ENCODE measurements around the gene LINGO1. TPM values are rescaled to one million over a fixed set of nuclear protein-coding genes. Genes with fewer than 3 reads are reported as not detected.

Gene LINGO1
- total and polyA plus RNA-seq, 12 donors, result 0.21 to 2.7 (median 0.96) TPM; not detected in 2

DNA sequence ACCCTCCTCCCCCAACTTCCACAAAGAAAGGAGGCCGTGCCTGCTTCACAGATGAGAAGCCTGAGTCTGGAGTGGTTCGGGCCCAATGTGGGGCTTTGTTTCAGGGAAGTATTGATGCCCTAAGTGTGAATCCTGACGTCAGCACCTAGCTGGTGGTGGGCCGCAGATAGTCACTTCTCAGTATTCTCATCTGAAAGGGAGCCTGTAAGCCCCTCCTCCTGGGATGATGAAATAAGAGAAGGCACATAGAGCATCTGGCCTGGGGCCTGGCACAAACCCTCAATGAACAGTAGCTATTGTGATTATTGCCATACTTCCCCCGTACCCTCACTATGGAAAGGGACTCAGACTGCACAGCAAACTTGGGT, 24.8 kb downstream of the LINGO1 start:
- intact Hi-C loops (cut with DNase I), result no loop called here

DNA sequence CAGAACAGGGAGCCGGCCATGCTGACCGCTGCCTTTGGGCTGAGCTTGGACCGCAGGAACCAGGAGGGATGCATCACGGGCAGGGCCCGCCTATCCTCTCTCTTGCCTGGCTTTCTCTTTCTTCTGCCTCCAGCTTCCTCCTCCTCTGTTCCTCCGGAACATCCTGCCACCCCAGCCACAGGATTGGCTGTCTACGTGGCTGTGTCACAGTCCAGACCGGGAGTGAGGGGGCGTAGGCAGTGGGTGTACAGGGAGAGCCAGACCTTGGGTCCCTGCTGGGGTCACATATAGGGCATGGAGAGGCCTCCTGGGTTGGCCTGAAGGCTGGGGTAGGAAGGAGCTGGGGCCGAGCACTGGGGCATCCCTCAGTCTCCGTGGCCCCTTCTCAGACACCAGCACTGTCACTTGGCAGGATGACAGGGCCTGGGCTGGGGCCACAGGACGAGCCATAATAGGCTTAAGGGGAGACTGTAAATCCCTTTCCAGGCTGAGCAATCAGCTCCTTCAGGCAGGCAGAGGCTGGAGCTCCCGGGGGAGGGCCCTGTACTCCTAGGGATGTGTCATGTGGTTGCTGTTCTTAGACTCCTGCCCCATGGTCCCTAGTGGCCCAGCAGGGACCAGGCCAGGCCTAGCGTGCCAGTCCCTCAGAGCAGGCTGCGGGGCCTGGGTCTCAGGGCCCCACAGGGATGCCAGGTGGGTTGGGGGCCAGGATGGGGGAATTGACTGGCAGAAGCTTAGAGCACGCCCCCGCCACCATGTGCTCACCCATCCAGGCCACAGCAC, 25.4 kb downstream of the LINGO1 start:
- WGBS, 4 donors, result 67 to 83% (median 77%) methylated on average over 8 to 17 of the region's 17 CpGs

More for the DNA sequence above, 24.8 kb downstream of the LINGO1 start:
- DNase-seq, result no peak
- no peaks in the 10 kb centered on the region for H3K9me3 ChIP-seq (replicated peaks in 1 of 3)
- H3K27ac ChIP-seq, result no peak overlapping the region
- TF ChIP-seq POLR2A (IDR thresholded peaks at IDR 0.05), result no peak
- TF ChIP-seq, protein P1, sequence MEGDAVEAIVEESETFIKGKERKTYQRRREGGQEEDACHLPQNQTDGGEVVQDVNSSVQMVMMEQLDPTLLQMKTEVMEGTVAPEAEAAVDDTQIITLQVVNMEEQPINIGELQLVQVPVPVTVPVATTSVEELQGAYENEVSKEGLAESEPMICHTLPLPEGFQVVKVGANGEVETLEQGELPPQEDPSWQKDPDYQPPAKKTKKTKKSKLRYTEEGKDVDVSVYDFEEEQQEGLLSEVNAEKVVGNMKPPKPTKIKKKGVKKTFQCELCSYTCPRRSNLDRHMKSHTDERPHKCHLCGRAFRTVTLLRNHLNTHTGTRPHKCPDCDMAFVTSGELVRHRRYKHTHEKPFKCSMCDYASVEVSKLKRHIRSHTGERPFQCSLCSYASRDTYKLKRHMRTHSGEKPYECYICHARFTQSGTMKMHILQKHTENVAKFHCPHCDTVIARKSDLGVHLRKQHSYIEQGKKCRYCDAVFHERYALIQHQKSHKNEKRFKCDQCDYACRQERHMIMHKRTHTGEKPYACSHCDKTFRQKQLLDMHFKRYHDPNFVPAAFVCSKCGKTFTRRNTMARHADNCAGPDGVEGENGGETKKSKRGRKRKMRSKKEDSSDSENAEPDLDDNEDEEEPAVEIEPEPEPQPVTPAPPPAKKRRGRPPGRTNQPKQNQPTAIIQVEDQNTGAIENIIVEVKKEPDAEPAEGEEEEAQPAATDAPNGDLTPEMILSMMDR (IDR thresholded peaks at IDR 0.05), result no peak
- no peaks in the 10 kb centered on the region for H3K36me3 ChIP-seq (replicated peaks in 1 of 2)
- H3K4me1 ChIP-seq (replicated peaks in 1 of 2), result no peaks in the 10 kb centered on the region
- WGBS, 4 donors, result 87 to 93% (median 90%) methylated on average over 4 to 5 of the region's 5 CpGs
- no peak overlapping the region for H3K4me3 ChIP-seq
- H3K27me3 ChIP-seq, result no peaks in the 10 kb centered on the region

DNA sequence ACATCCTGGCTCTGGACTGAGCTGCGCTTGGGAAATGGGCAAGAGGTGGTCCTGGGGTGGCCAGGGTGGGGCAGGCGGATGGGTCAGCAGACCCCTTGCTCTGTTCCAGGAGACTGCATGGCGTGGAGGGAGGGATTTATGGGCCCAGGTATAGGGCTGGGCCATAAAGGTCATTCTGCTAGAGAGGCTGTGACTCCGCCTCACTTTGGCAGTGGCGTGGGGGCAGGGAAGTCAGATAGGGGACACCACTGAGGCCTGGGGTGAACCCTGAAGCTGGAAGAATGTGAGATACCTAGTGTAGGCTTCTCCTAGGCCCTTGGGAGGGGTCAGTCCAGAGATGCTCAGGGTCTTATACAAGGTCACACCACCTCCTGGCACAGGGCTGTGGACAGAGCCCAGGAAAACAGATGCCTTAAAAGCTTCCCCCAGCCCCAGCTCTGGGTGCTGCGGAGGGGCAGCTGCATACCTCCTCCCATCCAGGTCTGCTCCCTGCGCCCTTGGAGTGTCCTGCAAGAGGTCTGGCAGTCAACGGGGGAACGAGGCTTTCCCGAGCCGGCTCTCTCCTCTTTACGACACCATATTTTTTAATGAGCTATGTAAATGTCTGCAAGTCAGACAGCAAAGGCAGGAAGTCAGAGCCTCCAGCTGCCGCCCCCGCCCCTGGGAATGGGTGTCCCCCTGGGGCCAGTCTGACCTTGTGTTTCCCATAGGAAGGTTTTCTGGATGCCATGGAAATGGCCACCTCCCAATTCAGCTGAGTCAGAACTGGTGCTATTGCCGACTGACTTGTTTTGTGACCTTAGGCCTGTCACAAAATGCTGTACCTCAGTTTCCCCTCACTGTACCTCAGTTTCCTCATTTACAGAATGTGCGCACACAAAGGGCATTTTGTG, 26.3 kb downstream of the LINGO1 start:
- WGBS, 4 donors, result 63 to 85% (median 65%) methylated on average over 11 to 16 of the region's 16 CpGs
- no peaks in the 10 kb centered on the region for H3K36me3 ChIP-seq (replicated peaks in 1 of 2)
- H3K4me3 ChIP-seq, result no peak overlapping the region
- TF ChIP-seq, protein P1 (IDR thresholded peaks at IDR 0.05), result no peak
- TF ChIP-seq POLR2A (IDR thresholded peaks at IDR 0.05), result no peak
- H3K27me3 ChIP-seq, result no peaks in the 10 kb centered on the region
- no peaks in the 10 kb centered on the region for H3K4me1 ChIP-seq (replicated peaks in 1 of 2)
- H3K9me3 ChIP-seq (replicated peaks in 1 of 3), result no peaks in the 10 kb centered on the region
- DNase-seq, result no peak
- intact Hi-C loops (cut with DNase I), result no loop called here
- no peak overlapping the region for H3K27ac ChIP-seq

More for the DNA sequence above, 25.4 kb downstream of the LINGO1 start:
- no peaks in the 10 kb centered on the region for H3K27me3 ChIP-seq
- no peak for DNase-seq
- intact Hi-C loops (cut with DNase I), result no loop called here
- H3K27ac ChIP-seq, result no peak overlapping the region
- H3K4me3 ChIP-seq, result no peak overlapping the region
- H3K4me1 ChIP-seq (replicated peaks in 1 of 2), result no peaks in the 10 kb centered on the region
- no peaks in the 10 kb centered on the region for H3K36me3 ChIP-seq (replicated peaks in 1 of 2)
- H3K9me3 ChIP-seq (replicated peaks in 1 of 3), result no peaks in the 10 kb centered on the region
- TF ChIP-seq, protein P1 (IDR thresholded peaks at IDR 0.05), result no peak
- TF ChIP-seq POLR2A (IDR thresholded peaks at IDR 0.05), result no peak

DNA sequence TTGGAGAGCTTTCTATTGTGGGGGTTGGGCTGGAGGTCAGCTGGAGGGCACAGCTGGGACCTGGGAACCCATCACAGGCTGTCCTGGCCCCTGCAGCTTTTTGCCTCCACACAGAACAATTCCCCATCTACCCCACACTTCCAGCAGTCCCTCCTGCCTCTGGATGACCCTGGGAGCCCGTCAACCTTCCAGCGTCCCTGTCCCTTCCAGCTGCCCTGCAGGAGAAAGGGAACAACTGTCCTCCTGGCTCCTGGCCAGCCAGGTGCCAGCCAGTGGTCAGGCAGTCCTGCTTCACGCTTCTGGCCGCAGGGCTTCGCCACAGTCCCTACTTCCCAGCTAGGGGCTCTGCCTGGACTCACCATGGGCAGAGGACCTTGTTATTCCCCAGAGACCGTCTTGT, 27.2 kb downstream of the LINGO1 start:
- Histone ChIP-seq H3K9me3 (replicated peaks in 1 of 3) (no peaks in the 10 kb centered on the region), H3K36me3 (replicated peaks in 1 of 2) (no peaks in the 10 kb centered on the region), H3K27ac (no peak overlapping the region), H3K4me3 (no peak overlapping the region), H3K4me1 (replicated peaks in 1 of 2) (no peaks in the 10 kb centered on the region), H3K27me3 (no peaks in the 10 kb centered on the region)
- no peak for DNase-seq
- 84 to 93% (median 85%) methylated on average over 5 to 6 of the region's 6 CpGs; no CpG with 5 or more reads in 1 of the 4 donors for WGBS, 4 donors
- TF ChIP-seq, protein P1 (IDR thresholded peaks at IDR 0.05), result no peak
- no peak for TF ChIP-seq POLR2A (IDR thresholded peaks at IDR 0.05)
- intact Hi-C loops (cut with DNase I), result no loop called here

Measured in adrenal gland (tissue), 12 donors.